ENCODE data around the gene ENOX2.
A peak's percentile ranks its signal among the peaks of the same experiment; 100 is the strongest.

The ENOX2 gene

GRCh38 chrX:130884627-130885026, 18.4 kb downstream of the ENOX2 start:
- no peak for DNase-seq

DNA sequence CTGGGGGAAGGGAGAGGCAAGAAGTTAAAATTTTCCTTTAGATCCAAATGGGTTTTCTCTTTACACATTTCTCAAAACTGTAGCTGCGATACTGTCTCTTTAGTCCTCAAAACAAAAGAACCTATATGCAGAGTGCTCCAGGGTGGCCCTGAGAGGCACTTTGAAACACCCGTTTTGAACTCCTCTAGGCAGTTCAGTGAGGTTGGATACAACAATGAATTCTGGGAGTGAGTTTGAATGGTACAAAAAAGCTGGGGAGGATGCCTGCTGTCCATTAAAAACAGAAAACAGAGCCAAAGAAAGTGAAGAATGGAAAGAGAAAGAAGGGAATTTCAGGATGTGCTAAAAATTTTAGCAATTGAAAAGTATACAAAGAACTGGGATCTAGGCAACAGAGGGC, 23.1 kb downstream of the ENOX2 start:
- no peak for DNase-seq

GRCh38 chrX:130878350-130879341, 24.4 kb downstream of the ENOX2 start:
- no peak for DNase-seq

- DNase-seq, result no peak
These were observed 25.1 kb downstream of the ENOX2 start for GRCh38 chrX:130877892-130878341.

GRCh38 chrX:130876226-130876625, 26.8 kb downstream of the ENOX2 start:
- no peak for DNase-seq

GRCh38 chrX:130874751-130875150, 28.3 kb downstream of the ENOX2 start:
- DNase-seq, result no peak

- DNase-seq, result no peak
These were observed 33.8 kb downstream of the ENOX2 start for GRCh38 chrX:130869239-130869638.

DNA sequence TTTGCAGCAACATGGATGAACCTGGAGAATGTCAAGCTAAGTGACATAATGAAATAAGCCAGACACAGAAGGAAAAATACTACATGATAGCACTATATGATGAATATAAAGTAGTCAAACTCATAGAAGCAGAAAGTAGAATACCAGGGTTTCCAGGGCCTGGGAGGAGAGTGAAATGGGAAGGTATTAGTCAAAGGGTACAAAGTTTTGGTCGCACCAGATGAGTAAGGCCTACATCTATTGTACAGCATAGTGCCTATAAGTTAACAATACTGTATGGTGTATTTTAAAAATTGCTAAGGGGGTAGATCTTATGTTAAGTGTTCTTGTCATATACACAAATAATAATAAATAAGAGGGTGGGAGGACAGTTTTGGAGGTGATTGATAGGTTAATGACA, 41.5 kb downstream of the ENOX2 start:
- no peak for DNase-seq

DNA sequence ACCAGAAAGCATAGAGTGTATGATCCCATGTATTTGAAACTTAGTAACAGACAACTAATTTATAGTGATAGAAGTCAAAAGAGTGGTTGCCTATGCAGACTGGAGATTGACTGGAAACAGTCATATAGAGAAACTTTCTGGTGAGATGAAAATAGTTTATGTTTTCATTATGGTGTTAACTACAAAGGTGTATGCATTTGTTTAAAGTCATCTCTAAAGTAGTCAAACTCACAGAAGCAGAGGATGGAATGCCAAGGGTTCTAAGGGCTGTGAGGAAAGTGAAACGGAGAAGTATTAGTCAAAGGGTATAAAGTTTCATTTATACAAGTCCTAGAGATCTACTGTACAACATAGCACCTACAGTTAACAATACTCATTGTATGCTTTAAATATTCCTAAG, 45.8 kb downstream of the ENOX2 start:
- DNase-seq, result no peak

DNA sequence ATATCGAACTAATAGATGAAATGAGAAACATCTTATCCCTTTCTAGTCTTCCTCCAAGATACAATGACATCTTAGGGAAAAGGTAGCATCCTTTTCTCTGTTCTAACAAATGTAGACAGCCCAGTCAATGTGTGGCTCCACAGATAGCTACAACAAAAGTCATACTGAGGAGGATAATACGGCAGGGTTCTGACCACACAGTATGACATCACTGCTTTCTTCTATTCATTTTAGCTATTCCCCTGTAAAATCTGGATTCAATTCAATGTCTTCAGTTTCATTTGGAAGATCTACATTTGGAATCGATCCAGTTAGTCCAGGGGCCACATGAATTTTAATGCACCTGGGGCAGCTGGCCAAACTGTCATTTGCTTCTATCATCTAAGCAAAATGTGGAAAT, 51.4 kb downstream of the ENOX2 start:
- DNase-seq, result no peak

DNA sequence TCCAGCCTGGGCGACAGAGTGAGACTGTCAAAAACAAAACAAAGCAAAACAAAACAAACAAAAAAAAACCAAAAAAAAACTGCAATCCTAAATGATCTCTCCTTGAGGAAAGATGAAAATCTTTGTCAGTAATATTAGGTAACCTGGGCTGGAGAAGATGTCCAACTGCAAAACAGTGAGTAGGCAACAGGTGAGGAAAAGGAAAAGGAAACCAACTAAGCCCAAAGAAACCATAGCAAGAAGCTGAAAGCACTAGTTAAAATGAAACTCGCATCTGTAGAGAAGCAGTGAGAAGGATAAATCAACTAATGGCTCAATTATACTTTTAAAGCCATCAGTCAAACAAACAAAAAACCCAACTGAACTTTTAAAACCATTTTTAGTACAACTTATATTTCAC, 54.2 kb downstream of the ENOX2 start:
- no peak for DNase-seq

DNA sequence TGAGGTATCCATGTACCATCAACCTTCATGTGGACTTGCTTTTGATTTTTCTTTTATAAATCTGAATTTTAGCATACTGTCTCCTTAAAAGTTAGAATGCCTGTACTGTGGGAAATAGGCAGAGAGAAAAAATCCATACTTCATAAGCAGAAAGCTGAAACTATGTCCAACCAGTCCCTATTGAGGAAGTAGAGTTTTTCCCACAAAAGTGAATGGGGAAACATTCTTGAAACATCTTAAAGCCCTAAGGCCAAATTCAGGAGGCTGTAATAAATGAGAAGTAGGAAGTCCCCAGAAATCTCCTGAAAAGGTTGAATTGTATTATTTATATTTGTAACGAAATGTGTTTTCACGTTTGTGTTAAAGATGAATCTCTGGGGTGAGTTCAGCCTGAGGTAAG, 56.3 kb downstream of the ENOX2 start:
- no peak for DNase-seq

GRCh38 chrX:130841776-130842175, 61.2 kb downstream of the ENOX2 start:
- DNase-seq, result peak; percentile 58 to 73

GRCh38 chrX:130840345-130840744, 62.7 kb downstream of the ENOX2 start:
- DNase-seq, result no peak

DNA sequence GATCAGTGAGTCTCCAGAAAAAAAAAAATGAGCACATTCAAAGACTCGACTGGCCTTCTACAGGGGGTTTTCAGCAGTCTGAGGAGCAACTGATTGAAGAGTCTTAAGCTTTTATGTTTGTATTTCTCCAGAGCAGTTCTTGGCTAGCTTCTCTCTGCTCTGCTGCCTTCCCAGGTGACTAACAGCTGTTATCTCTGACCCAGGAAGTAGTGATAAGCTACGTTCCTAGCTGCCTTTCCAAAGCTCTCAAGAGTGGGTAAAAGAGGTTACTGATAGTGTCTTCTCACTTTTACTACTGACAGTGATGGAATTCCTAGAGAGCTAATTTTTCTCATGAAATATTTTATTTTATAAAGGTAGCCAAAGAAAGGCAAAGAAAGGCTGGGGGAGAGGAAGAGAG, 66.6 kb downstream of the ENOX2 start:
- no peak for DNase-seq

- DNase-seq, result no peak
These were observed 68.2 kb downstream of the ENOX2 start for GRCh38 chrX:130834830-130835229.

DNA sequence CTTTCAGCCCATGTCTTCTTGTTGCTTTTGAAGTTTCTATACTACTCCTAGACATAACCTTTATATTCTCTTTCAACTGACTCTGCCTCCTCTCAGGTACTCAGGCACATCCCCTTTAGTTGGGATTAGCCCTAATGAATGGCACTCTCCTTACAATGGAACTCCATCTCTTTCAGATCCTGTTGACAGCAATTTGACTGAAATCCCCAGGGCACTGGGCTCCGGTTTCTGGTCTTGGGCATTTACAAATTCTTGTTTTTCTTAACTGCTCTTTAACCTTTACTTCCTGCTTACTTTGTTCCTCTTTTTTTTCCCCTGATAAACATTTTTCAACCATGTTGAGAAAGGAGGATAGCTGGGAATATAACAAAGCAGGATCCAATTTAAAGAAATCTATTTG, 68.9 kb downstream of the ENOX2 start:
- no peak for DNase-seq

DNA sequence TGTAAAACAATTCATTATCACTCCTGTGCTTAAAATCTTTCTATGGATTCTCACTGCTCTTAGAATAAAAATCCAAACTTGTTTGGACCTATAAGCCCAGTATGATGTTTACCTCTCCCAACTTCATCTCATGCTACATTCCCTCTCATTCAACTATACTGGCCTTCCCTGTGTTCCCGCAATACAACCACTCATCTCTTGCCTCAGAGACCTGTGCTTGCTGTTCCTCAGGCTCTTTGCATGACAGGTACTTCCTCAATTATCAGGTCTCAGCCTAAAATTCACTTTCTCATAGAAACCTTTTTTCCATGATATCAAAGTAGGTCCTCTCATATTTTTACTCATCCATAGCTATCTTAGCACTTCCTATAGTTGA, 71.7 kb downstream of the ENOX2 start:
- DNase-seq, result no peak

DNA sequence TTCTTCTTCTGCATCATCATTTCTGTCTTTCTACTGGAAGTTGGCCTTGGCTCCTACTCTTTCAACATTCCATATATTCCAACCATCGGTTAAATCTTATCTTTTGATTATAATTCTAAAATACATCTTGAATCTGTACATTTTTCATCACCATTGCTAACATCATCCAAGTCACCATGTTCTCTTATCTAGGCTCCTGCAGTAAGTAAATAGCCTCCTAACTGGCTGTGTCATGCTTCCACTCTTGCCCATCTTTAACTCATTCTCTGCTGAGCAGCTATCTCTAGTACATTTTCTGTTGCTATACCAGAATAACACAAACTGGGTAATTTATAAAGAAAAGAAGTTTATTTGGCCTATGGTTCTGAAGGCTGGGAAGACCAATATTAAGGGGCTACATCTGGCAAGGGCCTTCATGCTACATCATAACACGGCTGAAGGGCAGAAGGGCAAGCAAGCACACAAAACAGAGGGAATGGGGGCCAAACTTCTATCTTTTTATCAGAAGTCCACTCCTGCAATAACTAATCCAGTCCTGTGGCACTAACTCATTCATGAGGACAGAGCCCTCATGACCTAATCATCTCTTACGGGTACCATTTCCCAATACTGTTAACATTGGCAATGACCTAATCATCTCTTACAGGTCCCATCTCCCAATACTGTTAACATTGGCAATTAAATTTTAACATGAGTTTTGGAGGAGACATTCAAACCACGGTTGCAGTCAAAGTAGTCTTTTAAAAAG, 72.2 kb downstream of the ENOX2 start:
- no peak for DNase-seq

DNA sequence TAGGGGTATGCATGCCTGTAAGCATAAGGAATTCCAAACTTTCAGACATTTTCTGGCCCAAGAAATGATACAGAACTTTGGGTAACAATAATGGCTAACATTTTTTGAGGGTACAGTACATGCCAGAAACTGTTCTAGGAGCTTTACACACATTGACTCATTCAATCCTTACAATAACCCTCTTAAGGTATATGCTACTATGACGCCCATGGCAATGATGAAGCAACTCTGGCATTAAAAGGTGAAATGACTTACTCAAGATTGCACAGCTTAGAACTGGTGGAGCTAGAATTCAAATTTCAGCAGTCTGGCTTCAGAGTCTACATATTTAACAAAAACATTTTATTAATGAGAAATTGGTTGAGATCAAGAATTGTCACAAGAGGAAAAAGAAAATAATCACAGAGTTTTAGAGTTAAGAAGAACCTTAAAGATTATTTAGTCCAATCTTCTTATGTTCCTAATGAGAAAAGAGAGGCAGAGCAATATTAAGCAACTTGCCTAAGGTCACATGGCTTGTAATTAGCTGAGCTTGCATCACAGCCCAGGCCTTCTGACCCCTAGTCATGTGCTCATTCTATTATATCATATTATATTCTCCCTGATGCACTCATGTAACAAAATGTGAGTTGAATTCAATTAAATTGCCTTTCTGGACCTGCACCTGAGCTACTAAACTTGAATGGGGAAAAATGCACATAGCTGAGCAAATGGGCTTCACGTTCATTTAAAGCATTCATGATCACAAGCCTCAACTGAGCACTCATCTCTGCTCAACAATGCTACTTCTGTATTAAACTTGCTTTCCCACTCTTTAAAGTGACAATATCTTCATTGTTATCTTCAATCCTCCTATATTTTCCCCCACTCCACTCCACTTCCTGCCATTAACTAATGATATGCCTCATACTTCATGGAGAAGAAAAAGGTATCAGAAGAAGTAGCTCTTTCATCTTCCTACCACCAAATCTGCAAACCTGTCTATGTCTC, 73.2 kb downstream of the ENOX2 start:
- DNase-seq, result no peak

DNA sequence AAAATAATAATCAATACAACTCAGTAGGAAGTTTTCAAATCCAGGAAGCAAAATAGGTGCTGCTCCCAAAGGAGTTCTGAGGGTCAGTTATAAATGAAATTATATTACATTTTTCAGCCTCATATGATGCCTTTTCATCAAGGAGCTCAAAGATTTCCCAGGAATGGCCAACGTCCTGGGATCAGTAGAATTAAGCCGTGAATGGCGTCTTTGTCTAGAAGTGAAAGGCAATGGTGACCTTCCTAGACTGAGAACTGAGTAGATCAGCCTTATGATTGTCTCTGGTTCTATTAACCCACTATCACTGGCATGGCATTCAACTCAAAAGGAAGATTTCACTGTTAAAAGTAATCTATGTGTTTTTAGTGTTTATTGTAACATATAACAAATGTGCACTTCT, 74.4 kb downstream of the ENOX2 start:
- no peak for DNase-seq

- DNase-seq, result no peak
These were observed 75.4 kb downstream of the ENOX2 start for GRCh38 chrX:130827648-130828047.

- DNase-seq, result peak in 1 of 2 experiments; percentile 28
These were observed 76.8 kb downstream of the ENOX2 start for GRCh38 chrX:130826249-130826648.
